ENCODE data around the gene INPP5E.
A peak's percentile ranks its signal among the peaks of the same experiment; 100 is the strongest.

Gene INPP5E

GRCh38 chr9:136445799-136446198 lies 6.2 kb upstream of the INPP5E start:
- no peak for DNase-seq

DNA sequence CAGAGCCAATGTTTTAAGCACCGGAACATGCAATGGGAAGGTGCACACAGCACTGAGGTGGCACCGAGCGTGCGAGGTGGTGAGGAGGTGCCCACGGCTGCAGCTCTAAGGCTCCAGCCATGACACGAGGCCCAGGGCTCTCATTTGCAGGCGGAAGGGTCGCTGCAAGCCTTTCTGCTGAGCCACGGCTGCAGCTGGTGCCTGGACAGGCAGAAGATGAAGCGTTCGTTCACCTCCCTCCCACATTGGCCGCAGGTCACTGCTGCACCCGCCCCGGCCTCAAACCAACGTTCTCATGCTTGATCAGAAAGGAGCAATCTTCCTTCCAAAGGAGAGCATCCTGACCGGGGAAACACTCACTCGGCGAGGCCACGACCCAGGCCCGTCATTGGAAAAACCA lies 4.5 kb upstream of the INPP5E start:
- no peak for DNase-seq

- DNase-seq = no peak
Observed at GRCh38 chr9:136443687-136444086, 4.0 kb upstream of the INPP5E start.

DNA sequence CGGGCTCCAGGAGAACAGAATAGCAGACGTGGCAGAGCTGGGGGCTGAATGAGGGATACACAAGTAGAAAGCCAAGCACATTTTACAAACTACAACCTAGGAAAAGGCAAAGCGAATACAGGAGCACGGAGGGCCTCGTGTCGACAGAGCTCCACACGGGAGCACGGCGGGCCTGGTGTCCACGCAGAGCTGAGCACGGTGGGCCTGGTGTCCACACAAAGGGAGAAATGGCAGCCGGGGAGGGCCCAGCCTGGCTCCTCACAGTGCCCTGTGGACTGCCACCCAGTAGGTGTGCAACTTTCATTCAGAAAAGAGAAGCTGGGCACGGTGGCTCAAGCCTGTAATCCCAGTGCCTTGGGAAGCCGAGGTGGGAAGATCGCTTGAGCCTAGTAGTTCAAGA lies 3.4 kb upstream of the INPP5E start:
- DNase-seq = no peak

- no peak for DNase-seq
Observed at GRCh38 chr9:136442265-136442664, 2.6 kb upstream of the INPP5E start.

- no peak for DNase-seq
Observed at GRCh38 chr9:136441681-136442245, 2.1 kb upstream of the INPP5E start.

DNA sequence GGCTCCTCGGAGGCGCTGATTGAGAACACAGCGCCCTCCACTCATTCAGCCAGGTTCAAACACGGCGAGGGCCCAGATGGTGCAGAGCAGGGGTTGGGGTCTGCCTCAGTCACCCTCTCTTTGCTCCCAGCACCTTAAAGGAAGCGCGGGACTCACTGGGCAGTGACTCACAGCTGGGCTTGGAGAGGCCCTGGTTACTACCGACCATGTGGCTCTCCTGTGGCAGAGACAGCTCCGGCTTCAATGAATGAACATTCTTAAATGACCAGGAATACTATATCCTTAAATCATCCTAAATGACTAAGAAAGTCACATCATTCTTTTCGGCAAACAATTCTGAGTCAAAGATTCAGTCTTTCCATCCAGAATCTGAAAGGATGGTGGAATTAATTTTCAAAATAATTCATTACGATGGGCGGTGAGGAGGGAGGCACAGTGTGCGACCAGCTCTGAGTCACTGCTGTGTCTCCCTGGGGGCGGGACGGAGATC lies 1.6 kb upstream of the INPP5E start:
- DNase-seq = no peak

DNA sequence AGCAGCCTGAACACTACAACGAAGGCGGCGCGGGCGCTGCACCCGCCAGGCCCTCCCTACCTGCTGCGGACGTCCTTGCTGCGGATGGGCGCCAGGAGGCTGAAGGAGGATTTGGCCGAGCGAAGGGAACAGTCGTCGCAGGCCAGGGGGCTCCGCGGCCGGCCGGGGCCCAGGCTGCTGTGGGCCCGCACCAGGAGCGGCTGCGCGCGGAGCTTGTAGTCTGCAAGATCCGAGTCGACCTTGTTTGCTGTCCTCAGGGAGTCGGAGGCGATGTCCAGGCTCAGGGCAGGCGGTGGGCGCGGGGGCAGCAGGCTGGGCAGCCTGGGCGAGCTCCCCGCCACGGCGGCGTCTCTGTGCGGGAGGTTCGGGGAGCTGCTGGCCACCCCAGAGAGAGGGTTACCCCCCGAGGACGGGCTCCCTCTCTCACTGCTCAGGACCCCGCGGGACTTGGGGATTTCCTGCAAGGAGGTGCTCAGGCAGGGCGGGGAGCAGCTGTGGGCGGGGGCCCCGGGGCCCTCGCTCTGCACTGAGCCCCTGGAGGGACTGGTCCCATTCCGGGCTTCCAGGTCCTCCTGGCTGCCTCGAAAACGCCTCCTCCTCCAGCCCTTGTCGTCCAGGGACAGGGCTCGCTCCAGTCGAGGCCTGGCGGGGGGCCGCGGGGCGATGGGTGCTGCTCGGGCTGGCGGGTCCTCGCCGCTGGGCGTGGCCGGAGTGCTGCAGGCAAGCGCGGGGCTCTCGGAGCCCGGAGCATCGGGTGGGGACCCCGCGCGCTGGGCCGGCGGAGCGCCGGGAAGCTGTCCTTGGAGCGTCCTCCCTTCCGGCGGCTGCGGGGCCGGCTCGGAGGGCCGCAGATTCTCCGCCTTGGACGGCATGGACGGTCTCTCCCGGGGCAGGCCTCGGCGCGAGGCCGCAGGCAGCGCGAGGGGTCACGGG lies 831 bp downstream of the INPP5E start:
- peak; percentile 60 for DNase-seq

DNA sequence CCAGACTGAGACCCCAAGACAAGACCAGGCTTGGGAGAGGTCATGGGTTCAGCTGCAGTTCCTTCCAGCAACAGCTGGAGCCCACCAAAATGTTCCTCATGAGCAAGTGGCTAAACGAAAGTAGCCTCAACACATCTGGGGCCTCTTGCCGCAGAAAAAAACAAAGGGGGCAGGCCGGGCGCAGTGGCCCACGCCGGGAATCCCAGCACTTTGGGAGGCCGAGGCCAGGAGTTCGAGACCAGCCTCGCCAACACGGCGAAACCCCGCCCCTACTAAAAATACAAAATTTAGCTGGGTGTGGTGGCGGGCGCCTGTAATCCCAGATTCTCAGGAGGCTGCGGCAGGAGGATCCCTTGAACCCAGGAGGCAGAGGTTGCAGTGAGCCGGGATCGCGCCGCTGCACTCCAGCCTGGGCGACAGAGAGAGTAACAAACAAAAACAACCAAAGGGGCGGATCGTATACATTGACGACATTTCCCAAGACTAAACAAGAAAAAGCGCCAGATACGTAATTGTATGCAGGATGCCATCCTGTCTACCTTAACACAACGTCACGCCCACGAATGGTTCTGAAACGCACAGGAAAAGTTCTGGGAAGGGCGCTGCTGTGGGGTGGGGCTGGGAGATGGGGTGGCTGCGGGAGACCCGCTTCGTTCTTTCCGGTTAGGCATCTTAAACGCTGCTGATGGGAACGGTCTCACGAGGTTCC lies 1.7 kb downstream of the INPP5E start:
- DNase-seq = no peak

- DNase-seq = peak; percentile 20
Observed at GRCh38 chr9:136437430-136437829, 2.2 kb downstream of the INPP5E start.

DNA sequence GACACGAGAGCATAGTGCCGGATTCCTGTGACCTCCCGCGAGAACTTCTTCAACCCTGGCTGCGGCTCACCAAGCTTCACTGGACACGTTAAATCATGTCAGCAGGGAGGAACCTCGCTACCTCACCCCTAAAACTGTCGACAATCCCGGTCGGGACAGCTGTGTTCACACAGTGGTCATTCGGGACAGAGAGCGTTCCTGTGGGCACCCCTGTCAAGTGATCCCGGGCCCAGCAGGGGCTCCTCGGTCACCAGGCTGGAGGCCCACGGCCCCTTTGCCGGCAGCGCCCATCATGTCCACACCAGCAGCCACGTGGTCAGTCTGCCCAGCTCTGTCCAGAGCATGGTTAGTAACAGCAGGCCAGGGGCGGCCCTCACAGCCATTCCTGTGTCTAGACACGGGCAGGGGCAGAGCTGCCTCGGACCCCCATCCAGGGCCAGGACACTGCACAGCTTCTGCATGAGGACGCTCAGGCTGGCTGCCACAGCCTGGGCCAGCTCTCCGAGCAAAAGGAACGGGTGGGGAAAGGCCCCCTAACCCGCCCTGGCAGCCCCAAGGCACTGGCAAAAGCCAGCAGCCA lies 3.5 kb downstream of the INPP5E start:
- DNase-seq = no peak

GRCh38 chr9:136434580-136435169 lies 5.0 kb downstream of the INPP5E start:
- no peak for DNase-seq

DNA sequence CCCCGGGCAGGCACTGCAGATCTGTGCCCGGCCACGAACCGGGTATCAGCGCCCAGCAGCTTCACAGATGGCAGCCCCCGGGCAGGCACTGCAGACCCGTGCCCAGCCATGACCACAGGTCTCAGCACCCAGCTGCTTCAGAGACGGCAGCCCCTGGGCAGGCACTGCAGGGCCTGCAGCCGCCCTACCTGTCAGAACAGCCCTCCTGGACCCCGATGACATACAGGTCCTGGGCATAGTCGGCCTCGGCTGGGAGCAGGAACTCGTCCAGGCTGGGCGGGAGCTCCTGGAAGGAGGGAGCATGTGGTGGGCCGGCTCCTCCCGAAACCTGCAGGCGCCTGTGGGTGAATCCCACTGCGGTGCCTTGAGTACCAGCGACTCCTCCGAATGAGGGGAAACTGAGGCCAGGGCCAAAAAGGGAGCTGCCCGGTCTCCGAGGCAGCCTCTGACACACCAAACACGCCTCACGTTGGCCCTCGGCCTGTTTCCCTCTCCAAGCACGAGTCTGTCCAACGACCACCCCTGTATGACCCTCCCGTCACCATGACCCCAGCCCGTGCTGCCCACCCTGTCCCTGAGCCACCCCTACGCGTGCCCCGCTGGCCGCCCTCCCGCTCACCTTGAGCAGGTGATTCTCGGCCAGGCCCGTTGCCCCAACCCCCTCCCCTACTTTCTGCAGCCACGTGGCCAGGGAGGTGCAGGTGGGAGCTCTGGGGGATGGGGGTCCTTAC lies 5.6 kb downstream of the INPP5E start:
- no peak for DNase-seq

DNA sequence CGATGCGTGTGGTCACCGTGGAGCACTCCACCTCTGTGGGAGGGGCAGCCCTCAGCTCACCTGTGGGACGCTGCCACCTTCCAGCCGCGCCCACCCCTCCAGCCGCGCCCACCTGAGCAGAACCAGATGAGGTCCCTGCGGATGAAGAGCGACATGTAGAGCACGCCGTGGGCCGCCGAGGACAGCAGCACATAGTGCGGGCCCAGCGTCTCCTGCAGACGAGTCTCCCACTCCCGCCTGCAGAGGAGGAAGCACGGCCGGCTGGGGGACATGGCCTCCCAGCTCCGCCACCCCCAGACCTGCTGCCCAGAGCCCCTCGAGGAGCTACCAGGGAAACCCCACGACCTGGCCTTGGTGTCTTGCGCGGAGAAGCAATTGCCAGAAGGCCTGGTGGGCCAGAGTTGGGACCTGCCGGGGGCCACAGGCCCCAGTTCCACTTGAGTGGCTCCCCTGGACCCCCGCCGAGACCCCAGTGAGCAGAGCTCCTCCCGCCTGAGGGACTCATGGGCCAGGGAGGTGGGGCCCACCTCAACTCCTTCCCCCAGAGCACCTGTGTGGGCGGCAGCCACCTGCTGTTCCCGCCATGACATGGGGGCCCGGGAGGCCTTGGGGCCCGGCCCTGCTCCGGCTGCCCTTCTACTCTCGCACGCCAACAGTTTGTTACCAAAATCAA lies 6.5 kb downstream of the INPP5E start:
- DNase-seq = no peak

- no peak for DNase-seq
Observed at GRCh38 chr9:136432591-136432990, 7.1 kb downstream of the INPP5E start.

DNA sequence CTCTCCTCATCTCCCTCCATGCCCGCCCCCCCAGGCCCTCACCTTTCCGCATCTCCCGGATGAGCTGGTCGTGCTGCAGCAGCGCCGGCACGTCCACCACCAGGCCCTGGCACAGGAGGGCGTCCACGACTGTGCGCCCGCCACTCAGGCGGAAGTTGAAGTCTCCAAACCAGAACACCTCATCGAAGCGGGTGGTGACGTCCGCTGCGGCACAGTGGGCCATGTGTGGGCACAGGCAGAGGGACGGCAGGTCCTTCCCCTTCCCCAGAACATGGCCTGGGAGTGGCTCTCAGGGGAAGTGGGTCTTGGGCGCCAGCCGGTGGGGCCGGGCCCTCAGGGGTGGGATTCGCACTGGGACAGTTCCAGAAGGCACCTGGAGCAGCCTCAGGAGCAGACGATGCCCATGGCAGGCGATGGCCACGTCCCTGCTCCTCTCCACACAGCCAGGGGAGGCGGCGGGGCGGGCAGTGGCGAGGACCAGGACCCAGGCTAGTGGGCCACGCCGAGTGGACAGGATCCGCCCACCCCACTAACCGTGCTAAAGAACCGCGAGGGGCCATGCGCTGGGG lies 7.8 kb downstream of the INPP5E start:
- no peak for DNase-seq

DNA sequence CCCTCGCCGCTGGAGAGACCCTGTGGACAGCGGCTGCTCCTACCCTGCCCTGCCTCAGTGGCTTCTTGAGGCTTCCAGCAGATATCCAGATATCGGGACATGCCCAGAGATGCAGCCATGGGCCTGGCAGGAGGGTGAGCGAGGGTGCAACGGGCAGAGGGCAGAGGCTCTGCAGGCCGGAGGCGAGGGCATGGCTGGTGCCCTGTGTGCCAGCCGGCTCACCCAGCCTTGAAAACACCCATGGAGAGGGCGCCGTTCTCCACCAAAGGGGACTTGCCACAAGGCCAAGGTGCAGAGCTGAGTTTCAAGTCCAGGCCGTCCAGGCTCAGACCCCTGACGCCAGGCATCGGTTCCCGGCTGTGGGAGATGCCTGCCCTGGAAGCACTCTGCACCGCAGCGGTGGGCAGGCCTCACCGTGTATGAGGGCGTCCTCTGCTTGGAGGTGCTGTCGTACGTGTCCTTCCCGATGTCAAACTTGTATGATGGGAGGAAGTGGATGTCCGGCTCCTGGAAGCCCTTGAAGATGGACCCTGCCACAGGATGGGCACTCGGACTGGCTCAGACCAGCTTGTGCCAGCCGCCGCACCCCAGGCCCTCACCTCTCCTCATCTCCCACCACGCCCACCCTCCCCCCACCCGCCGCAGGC lies 8.9 kb downstream of the INPP5E start:
- no peak for DNase-seq

DNA sequence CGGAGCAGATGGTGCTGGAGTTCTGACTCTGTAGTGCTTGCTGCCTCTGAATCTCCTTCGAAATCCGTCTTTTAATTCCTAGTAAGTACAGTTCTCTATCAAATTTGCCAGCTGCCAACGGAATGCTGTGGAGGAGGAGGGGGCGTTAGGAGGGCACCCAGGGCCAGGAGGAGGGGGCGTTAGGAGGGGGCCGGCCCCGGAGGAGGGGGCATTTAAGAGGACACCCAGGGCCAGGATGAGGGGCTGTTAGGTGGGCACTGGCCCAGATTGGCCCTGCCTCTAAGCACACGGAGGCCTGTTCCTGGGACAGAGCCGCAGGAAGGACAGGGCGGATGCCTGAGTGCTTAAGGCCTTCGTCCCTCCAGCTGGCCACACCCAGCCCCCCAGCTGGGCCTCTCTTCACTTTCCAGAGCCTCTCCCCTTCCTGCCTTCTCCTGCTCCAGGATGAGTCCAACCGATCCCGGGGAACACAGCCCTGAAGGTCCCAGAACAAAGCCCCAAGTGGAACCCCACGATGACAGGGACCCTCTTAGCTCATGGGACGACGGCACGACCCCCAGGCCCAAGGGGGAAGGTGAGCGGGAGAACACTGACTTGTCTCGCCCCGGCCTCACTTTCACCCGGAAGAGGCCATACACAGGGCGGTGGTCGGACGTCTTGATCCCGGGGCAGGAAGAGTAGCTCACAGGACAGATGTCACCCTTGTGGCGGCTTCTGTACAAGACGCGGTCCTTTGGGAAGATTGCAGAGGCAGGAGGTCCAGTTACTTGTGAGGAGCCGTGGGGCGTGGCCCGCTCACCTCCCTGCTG lies 9.8 kb downstream of the INPP5E start:
- no peak for DNase-seq

GRCh38 chr9:136429075-136429628 lies 10.5 kb downstream of the INPP5E start:
- no peak for DNase-seq

- DNase-seq = no peak
Observed at GRCh38 chr9:136426787-136427186, 12.9 kb downstream of the INPP5E start.
